RWPE2 (cell line): Measurements from ENCODE around the gene RASSF8.

Experiments
- ATAC-seq: fragments of 200-7000 bp; cut with Tn5 transposase; 3 replicates; pipeline ENCODE4 v1.9.1; 2021; ENCODE audit warnings: low read depth
- DNase-seq: peaks from one replicate; pipeline ENCODE4 v3.0.0-alpha.2; 2020; ENCODE audit warnings: low spot score
- H3K27ac ChIP-seq: fragments of 450-650 bp; 2 replicates; pipeline ENCODE4 v1.5.1; 2017; ENCODE audit warnings: mild to moderate bottlenecking; ENCODE audit not compliant: poor library complexity, severe bottlenecking
- H3K27me3 ChIP-seq: fragments of 250-450 bp; sonication (Bioruptor Pico); 2 replicates; pipeline ENCODE4 v1.5.1; 2021; ENCODE audit warnings: mild to moderate bottlenecking, moderate library complexity; ENCODE audit not compliant: insufficient read depth, poor library complexity, severe bottlenecking
- H3K36me3 ChIP-seq: fragments of 250-450 bp; sonication (Bioruptor Pico); 2 replicates; pipeline ENCODE4 v1.5.1; 2020; ENCODE audit warnings: low read depth, mild to moderate bottlenecking, moderate library complexity
- H3K4me1 ChIP-seq: fragments of 250-450 bp; sonication (Bioruptor Pico); 2 replicates; pipeline ENCODE4 v1.5.1; 2021; ENCODE audit warnings: mild to moderate bottlenecking, moderate library complexity; ENCODE audit not compliant: insufficient read depth, poor library complexity, severe bottlenecking
- H3K4me3 ChIP-seq: fragments of 250-450 bp; sonication (Bioruptor Pico); 2 replicates; pipeline ENCODE4 v1.5.1; 2021; ENCODE audit warnings: mild to moderate bottlenecking, moderate library complexity; ENCODE audit not compliant: severe bottlenecking
- H3K9me3 ChIP-seq: fragments of 250-450 bp; sonication (Bioruptor Pico); 2 replicates; pipeline ENCODE4 v1.5.1; 2021; ENCODE audit warnings: mild to moderate bottlenecking, moderate library complexity; ENCODE audit not compliant: severe bottlenecking
- TF ChIP-seq, protein P1 (sequence below): fragments of 450-650 bp; IDR thresholded peaks from one replicate; pipeline ENCODE4 v1.5.1; 2017; ENCODE audit warnings: mild to moderate bottlenecking, moderate library complexity; ENCODE audit not compliant: poor library complexity, severe bottlenecking

The RASSF8 gene

DNA sequence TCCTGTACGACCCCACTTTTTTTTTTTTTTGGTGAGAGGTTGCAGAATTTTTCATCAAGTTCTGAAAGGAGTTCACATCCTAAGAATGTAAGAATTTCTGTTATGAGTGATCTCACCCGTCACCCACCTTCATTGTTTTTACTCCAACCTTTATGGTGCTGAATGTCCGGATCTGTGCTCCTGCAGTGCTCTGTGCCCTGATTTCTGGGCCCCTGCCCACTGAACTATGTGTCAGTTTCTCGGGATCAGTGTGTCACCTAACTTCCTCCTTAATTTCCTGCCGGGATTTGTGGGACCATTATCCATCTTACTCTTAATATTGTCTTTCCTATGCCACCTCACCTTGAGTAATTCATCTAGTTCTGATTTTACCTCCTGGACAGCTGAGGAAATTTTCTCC is 11.6 kb downstream of the RASSF8 start:
- H3K27me3 ChIP-seq: no peaks in the 10 kb centered on the region
- no peaks in the 10 kb centered on the region for H3K9me3 ChIP-seq
- TF ChIP-seq, protein P1, sequence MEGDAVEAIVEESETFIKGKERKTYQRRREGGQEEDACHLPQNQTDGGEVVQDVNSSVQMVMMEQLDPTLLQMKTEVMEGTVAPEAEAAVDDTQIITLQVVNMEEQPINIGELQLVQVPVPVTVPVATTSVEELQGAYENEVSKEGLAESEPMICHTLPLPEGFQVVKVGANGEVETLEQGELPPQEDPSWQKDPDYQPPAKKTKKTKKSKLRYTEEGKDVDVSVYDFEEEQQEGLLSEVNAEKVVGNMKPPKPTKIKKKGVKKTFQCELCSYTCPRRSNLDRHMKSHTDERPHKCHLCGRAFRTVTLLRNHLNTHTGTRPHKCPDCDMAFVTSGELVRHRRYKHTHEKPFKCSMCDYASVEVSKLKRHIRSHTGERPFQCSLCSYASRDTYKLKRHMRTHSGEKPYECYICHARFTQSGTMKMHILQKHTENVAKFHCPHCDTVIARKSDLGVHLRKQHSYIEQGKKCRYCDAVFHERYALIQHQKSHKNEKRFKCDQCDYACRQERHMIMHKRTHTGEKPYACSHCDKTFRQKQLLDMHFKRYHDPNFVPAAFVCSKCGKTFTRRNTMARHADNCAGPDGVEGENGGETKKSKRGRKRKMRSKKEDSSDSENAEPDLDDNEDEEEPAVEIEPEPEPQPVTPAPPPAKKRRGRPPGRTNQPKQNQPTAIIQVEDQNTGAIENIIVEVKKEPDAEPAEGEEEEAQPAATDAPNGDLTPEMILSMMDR: no peak
- DNase-seq (no peak), ATAC-seq (no peak)
- H3K4me1 ChIP-seq: no peaks in the 10 kb centered on the region
- no peak overlapping the region for H3K27ac ChIP-seq
- H3K36me3 ChIP-seq: no peaks in the 10 kb centered on the region
- H3K4me3 ChIP-seq: no peak overlapping the region

DNA sequence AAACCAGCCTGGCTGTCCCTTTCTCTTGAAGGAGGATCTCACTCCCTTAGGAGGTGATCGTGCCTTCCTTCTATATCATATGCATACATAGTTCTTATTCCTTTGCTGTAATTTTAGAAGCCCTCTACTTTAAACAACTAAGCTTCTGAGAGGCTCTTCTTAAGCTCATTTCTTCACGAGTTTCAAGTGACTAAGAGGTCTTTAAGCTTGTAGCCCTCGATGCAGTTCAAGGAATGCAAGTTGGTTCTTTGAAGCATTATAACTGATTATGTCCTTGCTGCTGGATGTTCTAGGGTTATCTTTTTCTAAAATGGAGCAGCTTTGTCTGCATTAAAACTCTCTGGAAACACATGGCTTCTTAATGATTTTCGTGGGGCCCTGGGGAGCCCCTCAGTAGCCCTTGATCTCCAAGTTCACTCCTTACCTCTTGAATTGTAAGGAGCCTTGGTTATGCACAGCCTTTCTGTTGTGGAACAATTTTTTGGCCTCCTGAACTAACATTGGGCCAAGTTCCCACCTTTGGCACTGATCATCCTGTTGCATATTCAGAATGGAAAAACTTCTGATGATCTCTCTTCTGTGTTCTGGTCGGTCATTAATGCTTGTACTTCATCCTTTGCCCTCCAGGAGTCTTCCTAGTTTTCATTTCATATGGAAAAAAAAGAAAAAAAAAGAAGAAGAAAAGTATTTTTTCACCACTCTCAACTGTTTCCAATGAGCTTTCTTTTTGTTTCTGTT is 12.6 kb downstream of the RASSF8 start:
- ATAC-seq (no peak), DNase-seq (no peak)
- Histone ChIP-seq H3K9me3 (no peaks in the 10 kb centered on the region), H3K27me3 (no peaks in the 10 kb centered on the region), H3K27ac (no peak overlapping the region), H3K4me3 (no peak overlapping the region), H3K4me1 (no peaks in the 10 kb centered on the region), H3K36me3 (no peaks in the 10 kb centered on the region)
- TF ChIP-seq, protein P1: no peak

DNA sequence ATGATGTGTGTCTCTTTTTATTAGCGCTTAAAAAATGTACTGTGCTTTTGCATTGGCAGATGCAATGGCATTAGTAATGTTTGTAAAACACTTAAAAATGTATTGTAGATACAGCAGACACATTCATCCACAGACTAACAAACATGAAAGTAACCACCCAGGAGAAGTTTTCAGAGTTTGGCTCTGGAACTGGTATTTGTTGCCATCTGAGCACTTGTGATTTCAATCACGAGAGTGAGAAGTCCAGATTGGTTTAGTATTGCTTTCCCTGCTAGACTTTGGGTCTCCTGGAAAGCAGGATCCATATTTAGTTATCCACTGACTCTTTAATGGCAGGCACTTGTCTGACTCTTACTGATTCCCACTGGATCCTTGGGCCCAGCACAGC is 13.2 kb downstream of the RASSF8 start:
- H3K9me3 ChIP-seq: no peaks in the 10 kb centered on the region
- H3K4me1 ChIP-seq: no peaks in the 10 kb centered on the region
- DNase-seq (no peak), ATAC-seq (no peak)
- TF ChIP-seq, protein P1: no peak
- H3K27me3 ChIP-seq: no peaks in the 10 kb centered on the region
- H3K27ac ChIP-seq: no peak overlapping the region
- no peaks in the 10 kb centered on the region for H3K36me3 ChIP-seq
- H3K4me3 ChIP-seq: no peak overlapping the region

DNA sequence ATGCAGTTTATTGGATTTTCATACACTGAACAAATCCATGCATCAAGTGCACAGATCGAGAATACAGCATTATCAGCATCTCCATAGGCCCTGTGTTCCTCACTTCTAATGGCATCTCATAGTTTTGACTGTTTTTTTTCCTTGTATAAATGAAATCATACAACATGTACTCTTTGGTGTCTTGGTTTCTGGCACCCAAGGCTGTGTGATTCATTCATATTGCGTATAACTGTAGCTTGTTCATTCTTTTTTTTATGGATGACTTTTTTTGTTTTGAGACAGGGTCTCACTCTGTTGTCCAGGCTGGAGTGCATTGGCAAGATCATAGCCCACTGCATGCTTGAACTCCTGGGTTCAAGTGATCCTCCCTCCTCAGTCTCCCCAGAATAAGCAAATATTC is 14.3 kb downstream of the RASSF8 start:
- ATAC-seq: no peak
- Histone ChIP-seq H3K4me3 (no peak overlapping the region), H3K27me3 (no peaks in the 10 kb centered on the region), H3K9me3 (no peaks in the 10 kb centered on the region), H3K36me3 (no peaks in the 10 kb centered on the region), H3K27ac (no peak overlapping the region), H3K4me1 (no peaks in the 10 kb centered on the region)
- TF ChIP-seq, protein P1: no peak
- no peak for DNase-seq

DNA sequence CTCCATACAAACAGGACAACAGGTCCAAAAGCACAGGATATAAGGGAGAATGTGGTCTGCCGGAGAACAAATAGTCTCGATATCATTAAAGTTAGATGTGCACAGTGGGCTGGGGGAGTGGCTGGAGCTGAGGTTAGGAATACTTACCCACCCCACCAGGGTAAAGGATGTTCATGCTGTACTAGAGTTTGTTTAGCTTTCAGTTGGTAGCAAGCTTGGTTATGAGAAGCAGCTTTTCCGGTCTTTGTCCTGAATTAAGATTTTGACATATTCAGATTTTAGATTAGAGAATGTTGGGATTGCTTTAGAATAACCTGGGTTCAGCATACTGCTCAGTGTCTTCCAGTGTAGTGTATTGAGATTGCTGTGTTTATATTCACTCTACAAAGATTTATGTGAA is 16.7 kb downstream of the RASSF8 start:
- Histone ChIP-seq H3K4me1 (no peaks in the 10 kb centered on the region), H3K4me3 (no peak overlapping the region), H3K36me3 (no peaks in the 10 kb centered on the region), H3K27ac (no peak overlapping the region), H3K27me3 (no peaks in the 10 kb centered on the region), H3K9me3 (no peaks in the 10 kb centered on the region)
- ATAC-seq: no peak
- DNase-seq: no peak
- TF ChIP-seq, protein P1: no peak
